Activated B cell treated with CpG ODN at 0.5 μM for 24 hours (primary cell): Measurements from ENCODE around the gene CACNA2D3. TPM values are rescaled to one million over a fixed set of nuclear protein-coding genes. Genes with fewer than 3 reads are reported as not detected.

Source experiments
- ATAC-seq: fragments of 200-7000 bp; cut with Tn5 transposase; one replicate; pipeline ENCODE4 v1.10.0; 2021; ENCODE audit warnings: low read depth, mild to moderate bottlenecking, moderate library complexity
- CTCF ChIA-PET: fragments of 350-600 bp; sonication (Branson Sonifier 250); formaldehyde crosslinking; loops from one replicate; lab custom pipeline; 2021; ENCODE audit warnings: antibody characterized with exemption; lab: Charles Lee
- POLR2A ChIA-PET: fragments of 350-600 bp; sonication (Branson Sonifier 250); formaldehyde crosslinking; loops from one replicate; lab custom pipeline; 2021; ENCODE audit warnings: antibody characterized with exemption; lab: Charles Lee
- DNase-seq: peaks from one replicate; pipeline ENCODE4 v3.0.0; 2022
- H3K27ac Mint-ChIP-seq: one replicate; pipeline ENCODE4 v1.8.0; 2020; ENCODE audit warnings: mixed read lengths
- H3K27me3 Mint-ChIP-seq: one replicate; pipeline ENCODE4 v1.8.0; 2021; ENCODE audit warnings: mixed read lengths
- H3K36me3 Mint-ChIP-seq: one replicate; pipeline ENCODE4 v1.8.0; 2021; ENCODE audit warnings: low read depth, mixed read lengths
- H3K4me1 Mint-ChIP-seq: one replicate; pipeline ENCODE4 v1.8.0; 2021; ENCODE audit warnings: mixed read lengths
- H3K4me3 Mint-ChIP-seq: one replicate; pipeline ENCODE4 v1.8.0; 2020; ENCODE audit warnings: mild to moderate bottlenecking, mixed read lengths
- H3K9me3 Mint-ChIP-seq: one replicate; pipeline ENCODE4 v1.8.0; 2020; ENCODE audit warnings: mixed read lengths
- intact Hi-C: fragments of 100-400 bp; cut with micrococcal nuclease; formaldehyde crosslinking; loops from one replicate; pipeline ENCODE4 v1.15.1; 2024
- total RNA-seq: library from RNA; stranded (reverse); gene quantifications from 2 replicates; pipeline ENCODE4 v1.2.3, GENCODE V29; 2022
- TF ChIP-seq, protein P1 (sequence below): fragments of 200-600 bp; IDR thresholded peaks from one replicate; pipeline ENCODE4 v1.8.0; 2022; ENCODE audit warnings: antibody characterized with exemption, mild to moderate bottlenecking

Gene CACNA2D3
- total RNA-seq, 1 donor from 2014 or later: not detected

DNA sequence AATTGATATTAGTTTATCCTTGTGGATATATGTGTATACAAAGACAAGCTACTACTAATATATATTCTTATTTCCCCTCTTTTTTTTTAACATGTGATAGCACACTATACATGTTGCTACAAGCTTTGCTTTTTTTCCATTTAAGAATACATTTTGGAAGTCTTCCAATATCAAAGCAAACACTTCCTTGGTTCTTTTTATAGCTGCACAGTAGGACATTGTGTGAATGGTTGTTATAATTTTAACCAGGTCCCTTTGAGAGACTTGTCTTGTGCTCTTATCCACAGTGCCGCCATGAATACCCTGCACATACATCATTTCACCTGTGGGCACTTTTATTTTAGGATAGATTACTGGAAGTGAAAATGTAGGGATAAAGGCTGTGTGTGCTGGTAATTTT lies 88.7 kb downstream of the CACNA2D3 start:
- DNase-seq (no peak), ATAC-seq (no peak)
- H3K4me1 Mint-ChIP-seq: no peaks in the 10 kb centered on the region
- intact Hi-C loops: no loop called here
- CTCF ChIA-PET: no interaction called here
- TF ChIP-seq, protein P1, sequence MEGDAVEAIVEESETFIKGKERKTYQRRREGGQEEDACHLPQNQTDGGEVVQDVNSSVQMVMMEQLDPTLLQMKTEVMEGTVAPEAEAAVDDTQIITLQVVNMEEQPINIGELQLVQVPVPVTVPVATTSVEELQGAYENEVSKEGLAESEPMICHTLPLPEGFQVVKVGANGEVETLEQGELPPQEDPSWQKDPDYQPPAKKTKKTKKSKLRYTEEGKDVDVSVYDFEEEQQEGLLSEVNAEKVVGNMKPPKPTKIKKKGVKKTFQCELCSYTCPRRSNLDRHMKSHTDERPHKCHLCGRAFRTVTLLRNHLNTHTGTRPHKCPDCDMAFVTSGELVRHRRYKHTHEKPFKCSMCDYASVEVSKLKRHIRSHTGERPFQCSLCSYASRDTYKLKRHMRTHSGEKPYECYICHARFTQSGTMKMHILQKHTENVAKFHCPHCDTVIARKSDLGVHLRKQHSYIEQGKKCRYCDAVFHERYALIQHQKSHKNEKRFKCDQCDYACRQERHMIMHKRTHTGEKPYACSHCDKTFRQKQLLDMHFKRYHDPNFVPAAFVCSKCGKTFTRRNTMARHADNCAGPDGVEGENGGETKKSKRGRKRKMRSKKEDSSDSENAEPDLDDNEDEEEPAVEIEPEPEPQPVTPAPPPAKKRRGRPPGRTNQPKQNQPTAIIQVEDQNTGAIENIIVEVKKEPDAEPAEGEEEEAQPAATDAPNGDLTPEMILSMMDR: no peak
- H3K36me3 Mint-ChIP-seq: no peaks in the 10 kb centered on the region
- peaks cover 8% of the 10 kb centered on the region for H3K9me3 Mint-ChIP-seq
- no peak overlapping the region for H3K27ac Mint-ChIP-seq
- POLR2A ChIA-PET: no interaction called here
- H3K27me3 Mint-ChIP-seq: peaks cover 2% of the 10 kb centered on the region
- no peak overlapping the region for H3K4me3 Mint-ChIP-seq

DNA sequence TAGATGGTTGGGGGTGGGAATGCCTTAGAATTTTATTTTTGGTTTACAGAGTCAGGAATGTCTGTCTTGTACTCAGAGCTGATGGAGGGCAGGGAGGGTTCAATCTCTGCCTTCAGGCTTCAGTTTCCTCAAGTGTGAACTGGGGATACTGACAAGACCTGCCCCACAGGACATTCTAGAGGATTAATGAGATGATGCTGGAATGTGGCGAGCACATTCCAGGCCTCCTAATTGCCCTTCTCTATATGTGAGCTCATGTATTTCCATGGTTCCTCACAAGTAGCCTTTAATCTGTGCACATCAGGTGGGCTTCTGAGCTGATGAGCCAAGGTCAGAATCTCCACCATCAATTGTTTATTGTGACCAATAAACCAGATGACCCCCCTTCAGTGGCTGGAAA lies 90.4 kb downstream of the CACNA2D3 start:
- Mint-ChIP-seq H3K4me1 (no peaks in the 10 kb centered on the region), H3K27me3 (peaks cover 2% of the 10 kb centered on the region), H3K36me3 (no peaks in the 10 kb centered on the region), H3K4me3 (no peak overlapping the region), H3K27ac (no peak overlapping the region), H3K9me3 (peaks cover 8% of the 10 kb centered on the region)
- ChIA-PET CTCF (no interaction called here), POLR2A (no interaction called here)
- ATAC-seq (no peak), DNase-seq (no peak)
- intact Hi-C loops: no loop called here
- TF ChIP-seq, protein P1: no peak

DNA sequence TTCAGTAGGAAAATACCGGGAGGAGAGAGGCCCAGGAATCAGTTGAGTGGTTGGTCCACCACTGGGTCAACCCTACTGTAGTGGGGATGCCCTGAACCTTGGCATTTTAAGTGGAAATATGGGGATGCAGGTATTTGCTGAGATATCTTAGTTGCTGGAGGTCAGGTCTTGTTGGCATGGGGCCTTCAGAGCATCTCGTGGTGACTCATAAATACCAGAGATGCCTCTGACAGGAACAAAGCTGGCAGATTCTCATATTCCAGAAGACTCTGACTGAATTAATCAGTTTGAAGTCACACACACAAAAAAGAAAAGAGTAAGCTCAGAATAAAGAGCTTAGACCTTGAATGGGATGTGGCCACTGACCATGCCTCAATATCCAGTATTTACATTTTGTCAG lies 91.6 kb downstream of the CACNA2D3 start:
- H3K36me3 Mint-ChIP-seq: no peaks in the 10 kb centered on the region
- TF ChIP-seq, protein P1: no peak
- no peaks in the 10 kb centered on the region for H3K4me1 Mint-ChIP-seq
- POLR2A ChIA-PET: no interaction called here
- peaks cover 8% of the 10 kb centered on the region for H3K9me3 Mint-ChIP-seq
- intact Hi-C loops: no loop called here
- H3K4me3 Mint-ChIP-seq: no peak overlapping the region
- H3K27ac Mint-ChIP-seq: no peak overlapping the region
- ATAC-seq (no peak), DNase-seq (no peak)
- peaks cover 2% of the 10 kb centered on the region for H3K27me3 Mint-ChIP-seq
- CTCF ChIA-PET: no interaction called here

DNA sequence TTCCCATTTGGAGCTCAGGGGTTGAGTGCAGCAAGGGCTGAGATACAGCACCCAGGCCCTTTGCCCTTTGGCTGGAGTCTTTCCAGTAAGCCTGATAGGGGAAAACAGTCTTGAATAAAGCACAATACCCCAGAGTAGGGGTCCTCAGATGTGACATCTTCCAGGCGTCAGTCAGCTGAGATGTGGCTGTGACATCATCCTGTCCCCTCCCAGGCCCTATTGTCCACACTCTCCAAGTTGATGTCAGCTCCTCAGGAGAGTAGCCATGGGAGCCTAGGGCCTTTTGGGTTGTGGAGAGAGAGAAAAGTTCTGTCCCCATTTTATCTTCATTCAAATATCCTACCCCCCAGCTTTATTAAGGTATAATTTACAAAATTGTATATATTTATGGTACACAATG lies 92.5 kb downstream of the CACNA2D3 start:
- POLR2A ChIA-PET: no interaction called here
- no peak overlapping the region for H3K4me3 Mint-ChIP-seq
- DNase-seq (no peak), ATAC-seq (no peak)
- intact Hi-C loops: no loop called here
- CTCF ChIA-PET: no interaction called here
- TF ChIP-seq, protein P1: no peak
- H3K36me3 Mint-ChIP-seq: no peaks in the 10 kb centered on the region
- peaks cover 8% of the 10 kb centered on the region for H3K9me3 Mint-ChIP-seq
- H3K27ac Mint-ChIP-seq: no peak overlapping the region
- peaks cover 2% of the 10 kb centered on the region for H3K27me3 Mint-ChIP-seq
- H3K4me1 Mint-ChIP-seq: no peaks in the 10 kb centered on the region

DNA sequence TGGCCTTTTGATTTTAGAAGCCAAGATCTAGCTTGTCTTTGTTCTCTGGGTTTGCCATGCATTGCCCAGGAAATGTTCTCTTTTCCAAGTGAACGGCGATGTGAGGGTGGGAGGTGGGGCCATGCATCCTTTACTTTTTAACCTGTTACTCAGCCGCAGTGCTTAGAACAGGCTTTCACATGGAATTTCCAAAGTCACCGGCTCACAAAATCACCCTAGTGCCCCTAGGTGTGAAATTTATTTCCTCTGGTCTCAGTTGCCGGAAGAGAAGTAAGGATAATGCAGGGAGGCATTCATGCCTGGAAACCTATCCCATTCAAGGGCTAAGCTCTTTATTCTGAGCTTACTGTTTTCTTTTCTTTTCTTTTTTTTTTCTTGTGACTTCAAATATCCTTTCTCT lies 93.2 kb downstream of the CACNA2D3 start:
- H3K27me3 Mint-ChIP-seq: peaks cover 2% of the 10 kb centered on the region

More for the DNA sequence above, 93.2 kb downstream of the CACNA2D3 start:
- ChIA-PET CTCF (no interaction called here), POLR2A (no interaction called here)
- intact Hi-C loops: no loop called here
- H3K9me3 Mint-ChIP-seq: peaks cover 8% of the 10 kb centered on the region
- DNase-seq (no peak), ATAC-seq (no peak)
- H3K4me3 Mint-ChIP-seq: no peak overlapping the region
- TF ChIP-seq, protein P1: no peak
- no peaks in the 10 kb centered on the region for H3K4me1 Mint-ChIP-seq
- H3K27ac Mint-ChIP-seq: no peak overlapping the region
- no peaks in the 10 kb centered on the region for H3K36me3 Mint-ChIP-seq
